ENCODE data around the gene FAM168B. TPM values are rescaled to one million over a fixed set of nuclear protein-coding genes. Genes with fewer than 3 reads are reported as not detected.
A peak's percentile ranks its signal among the peaks of the same experiment; 100 is the strongest.
"Not testable (repeated sequence)": the region's sequence is repeated elsewhere in the genome, so short reads cannot be mapped to it uniquely, and the experiment has no call there.

The FAM168B gene
- total and polyA plus RNA-seq, 12 donors, result 17.3 to 112 (median 85.0) TPM

- no peaks in the 10 kb centered on the region for H3K27me3 ChIP-seq
- no peaks in the 10 kb centered on the region for H3K9me3 ChIP-seq
- no peak for TF ChIP-seq CTCF (IDR thresholded peaks at IDR 0.05)
- H3K27ac ChIP-seq, result no peak overlapping the region
- intact Hi-C loops (cut with DNase I), result no loop called here
- peaks cover 0 to 2% (median 0%) of the 10 kb centered on the region in 9 donors for H3K4me1 ChIP-seq
- ATAC-seq (no peak), DNase-seq (no peak)
- no peak overlapping the region for H3K4me3 ChIP-seq
- peaks cover 0 to 57% (median 12%) of the 10 kb centered on the region in 9 donors for H3K36me3 ChIP-seq
- WGBS, 2 donors, result 95 to 97% methylated on average over 4 of the region's 4 CpGs
Observed at GRCh38 chr2:131121464-131121863, 28.2 kb upstream of the FAM168B start.

GRCh38 chr2:131120815-131121317, 27.6 kb upstream of the FAM168B start:
- no peak for TF ChIP-seq CTCF (IDR thresholded peaks at IDR 0.05)
- Histone ChIP-seq H3K36me3 (peaks cover 0 to 57% (median 6%) of the 10 kb centered on the region in 9 donors), H3K27ac (no peak overlapping the region), H3K9me3 (no peaks in the 10 kb centered on the region), H3K4me1 (peaks cover 0 to 7% (median 0%) of the 10 kb centered on the region in 9 donors), H3K27me3 (no peaks in the 10 kb centered on the region), H3K4me3 (no peak overlapping the region)
- intact Hi-C loops (cut with DNase I), result no loop called here
- DNase-seq (no peak), ATAC-seq (no peak)
- 94% methylated on average over 12 of the region's 12 CpGs for WGBS, 2 donors

GRCh38 chr2:131115752-131116151, 22.5 kb upstream of the FAM168B start:
- H3K4me3 ChIP-seq, result no peak overlapping the region
- H3K27ac ChIP-seq, result no peak overlapping the region
- peaks cover 0 to 37% (median 22%) of the 10 kb centered on the region in 9 donors for H3K4me1 ChIP-seq
- DNase-seq (no peak), ATAC-seq (no peak)
- no peak for TF ChIP-seq CTCF (IDR thresholded peaks at IDR 0.05)
- intact Hi-C loops (cut with DNase I), result no loop called here
- no peaks in the 10 kb centered on the region for H3K27me3 ChIP-seq
- H3K36me3 ChIP-seq, result peaks cover 0 to 32% (median 0%) of the 10 kb centered on the region in 9 donors
- no peaks in the 10 kb centered on the region for H3K9me3 ChIP-seq

- H3K27ac ChIP-seq; H3K27me3 ChIP-seq; H3K4me3 ChIP-seq; intact Hi-C loops (cut with DNase I); DNase-seq; ATAC-seq; H3K9me3 ChIP-seq: not testable (repeated sequence)
- peaks cover 0 to 36% (median 0%) of the 10 kb centered on the region in 9 donors for H3K36me3 ChIP-seq
- peaks cover 0 to 37% (median 22%) of the 10 kb centered on the region in 9 donors for H3K4me1 ChIP-seq
- WGBS, 2 donors, result 95 to 96% methylated on average over 3 of the region's 3 CpGs
Observed at GRCh38 chr2:131114950-131115349, 21.7 kb upstream of the FAM168B start.

- Histone ChIP-seq H3K27me3 (no peaks in the 10 kb centered on the region), H3K9me3 (no peaks in the 10 kb centered on the region), H3K36me3 (peaks cover 0 to 46% (median 0%) of the 10 kb centered on the region in 9 donors), H3K27ac (no peak overlapping the region), H3K4me1 (peaks cover 0 to 37% (median 22%) of the 10 kb centered on the region in 9 donors), H3K4me3 (no peak overlapping the region)
- DNase-seq, result no peak
- WGBS, 2 donors, result 93 to 94% methylated on average over 7 of the region's 7 CpGs
- intact Hi-C loops (cut with DNase I), result no loop called here
- ATAC-seq, result peak in 1 of 8 donors; percentile 18
- TF ChIP-seq CTCF (IDR thresholded peaks at IDR 0.05), result no peak
Observed at GRCh38 chr2:131113566-131114227, 20.4 kb upstream of the FAM168B start.
